ENCODE measurements around the gene GPATCH4.
"Not testable (repeated sequence)": the region's sequence is repeated elsewhere in the genome, so short reads cannot be mapped to it uniquely, and the experiment has no call there.

GPATCH4 gene

GRCh38 chr1:156625436-156626078 is 24.3 kb upstream of the GPATCH4 start:
- DNase-seq, result peak; percentile 76

GRCh38 chr1:156624814-156625435 is 23.6 kb upstream of the GPATCH4 start:
- DNase-seq, result no peak

GRCh38 chr1:156623946-156624813 is 22.9 kb upstream of the GPATCH4 start:
- peak; percentile 52 for DNase-seq

DNA sequence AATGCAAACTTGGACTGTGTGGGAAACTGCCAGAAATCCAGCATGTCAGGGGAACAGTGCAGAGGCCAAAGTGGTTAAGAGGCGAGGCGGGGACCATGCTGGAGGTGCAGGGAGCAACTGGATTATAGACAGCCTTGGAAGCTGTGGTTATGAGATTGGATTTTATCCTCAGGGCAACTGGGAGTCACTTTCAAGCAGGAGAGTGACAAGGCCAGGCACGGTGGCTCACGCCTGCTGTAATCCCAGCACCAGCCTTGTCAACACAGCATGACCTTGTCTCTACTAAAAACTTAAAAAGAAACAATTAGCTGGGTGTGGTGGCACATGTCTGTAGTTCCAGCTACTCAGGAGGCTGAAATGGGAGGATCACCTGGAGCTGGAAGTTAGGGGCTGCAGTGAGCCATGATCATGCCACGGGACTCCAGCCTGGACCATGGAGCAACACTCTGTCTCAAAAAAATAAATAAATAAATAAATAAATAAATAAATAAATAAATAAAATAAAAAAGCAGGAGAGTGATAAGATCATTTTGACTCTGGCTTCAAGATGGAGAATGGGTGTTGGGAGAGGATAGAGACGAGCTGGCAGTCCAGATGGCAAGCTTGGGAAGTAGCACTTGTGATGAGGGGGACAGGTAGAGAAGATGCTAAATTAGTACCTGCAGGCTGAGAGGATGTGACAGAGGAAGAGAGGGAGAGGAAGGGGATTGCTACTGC is 21.5 kb upstream of the GPATCH4 start:
- DNase-seq, result no peak

- no peak for DNase-seq
Observed at GRCh38 chr1:156619582-156619955, 18.3 kb upstream of the GPATCH4 start.

- peak; percentile 39 for DNase-seq
Observed at GRCh38 chr1:156618853-156619581, 17.7 kb upstream of the GPATCH4 start, which contains the start of gene HAPLN2. Gene HAPLN2 (plus strand): TSS chr1:156619415. CDS start chr1:156623491, 4,076 bp downstream.

DNA sequence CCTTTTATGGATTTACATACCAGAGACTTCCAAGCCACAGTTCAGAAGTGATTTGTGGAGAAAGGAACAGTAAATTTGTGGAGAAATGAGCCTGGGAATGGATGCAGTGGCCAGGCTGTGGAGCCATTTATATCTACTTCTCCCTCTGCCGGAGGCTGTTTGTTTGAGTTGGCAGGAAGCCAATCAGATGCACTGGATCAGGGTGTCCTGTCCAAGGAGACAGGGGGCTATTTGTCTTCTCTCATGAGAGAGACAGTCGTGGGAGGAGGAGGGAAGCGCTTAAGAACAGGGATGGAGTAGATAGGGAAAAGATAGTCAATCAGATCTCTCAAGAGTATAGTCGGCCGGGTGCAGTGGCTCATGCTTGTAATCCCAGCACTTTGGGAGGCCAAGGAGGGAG is 15.2 kb upstream of the GPATCH4 start:
- no peak for DNase-seq

- no peak for DNase-seq
Observed at GRCh38 chr1:156615946-156616345, 14.7 kb upstream of the GPATCH4 start.

DNA sequence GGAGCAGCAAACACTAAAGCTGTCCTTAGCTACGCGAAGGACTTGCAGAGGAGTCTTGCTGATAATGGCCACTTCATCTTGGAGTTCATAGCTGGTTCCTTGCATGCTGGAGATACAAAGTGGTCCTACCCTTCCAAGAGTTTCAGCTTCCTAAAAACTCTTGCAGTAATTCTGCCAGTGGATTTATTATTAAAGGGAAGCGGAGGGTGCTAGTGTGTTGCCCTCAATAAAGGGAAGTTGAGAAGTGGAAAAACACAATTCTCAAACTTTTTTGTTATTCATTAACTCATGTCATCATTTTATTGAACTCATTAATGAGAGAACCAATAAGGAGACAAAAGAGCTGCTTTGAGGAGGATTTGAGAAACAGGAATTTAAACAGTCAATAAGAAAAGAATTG is 11.4 kb upstream of the GPATCH4 start:
- no peak for DNase-seq

- not testable (repeated sequence) for DNase-seq
Observed at GRCh38 chr1:156610072-156610471, 8.8 kb upstream of the GPATCH4 start.

GRCh38 chr1:156608981-156609380 is 7.7 kb upstream of the GPATCH4 start:
- DNase-seq, result peak; percentile 69

DNA sequence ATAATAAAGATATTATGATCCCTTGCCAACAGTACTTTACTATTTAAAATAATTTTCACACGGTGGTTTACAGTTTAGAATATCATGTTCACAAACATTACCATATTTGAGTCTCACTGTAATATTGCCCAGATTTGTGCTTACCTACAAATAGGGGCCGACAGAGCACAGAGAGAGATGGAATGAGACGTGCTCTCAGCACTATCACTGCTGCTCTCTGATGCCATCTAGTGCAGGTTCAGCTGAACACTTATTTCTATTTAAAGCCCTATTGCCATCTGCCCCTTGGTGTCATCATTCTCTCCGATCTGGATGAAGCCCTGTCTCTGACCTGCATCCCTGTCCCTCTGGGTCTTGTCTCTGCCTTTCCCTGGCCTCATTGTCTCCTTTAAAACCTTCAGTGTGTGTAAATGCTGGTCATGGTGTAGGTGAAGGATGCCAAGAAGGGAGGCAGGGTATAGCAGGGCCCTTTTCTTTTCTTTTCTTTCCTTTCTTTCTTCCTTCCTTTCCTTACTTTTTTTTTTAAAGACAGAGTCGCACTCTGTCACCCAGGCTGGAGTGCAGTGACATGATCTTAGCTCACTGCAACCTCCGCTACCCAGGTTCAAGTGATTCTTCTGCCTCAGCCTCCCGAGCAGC is 6.9 kb upstream of the GPATCH4 start:
- peak; percentile 64 for DNase-seq

DNA sequence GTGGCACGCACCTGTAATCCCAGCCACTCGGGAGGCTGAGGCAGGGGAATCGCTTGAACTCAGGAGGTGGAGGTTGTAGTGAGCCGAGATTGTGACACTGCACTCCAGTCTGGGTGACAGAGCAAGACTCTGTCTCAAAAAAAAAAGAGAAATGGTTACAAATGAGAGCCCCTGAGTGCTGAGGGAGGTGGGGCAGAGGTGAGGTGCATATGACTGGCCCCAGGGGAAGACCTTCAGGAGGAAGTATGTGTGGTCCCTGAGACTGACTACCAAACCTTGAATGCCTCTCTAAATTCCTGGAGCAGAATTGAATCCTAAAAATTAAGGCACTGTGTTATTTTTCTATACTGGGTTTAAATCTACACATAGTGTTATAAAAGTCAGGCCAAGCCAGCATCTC is 6.1 kb upstream of the GPATCH4 start:
- DNase-seq, result not testable (repeated sequence)

- DNase-seq, result no peak
Observed at GRCh38 chr1:156602557-156602993, 1.3 kb upstream of the GPATCH4 start.

DNA sequence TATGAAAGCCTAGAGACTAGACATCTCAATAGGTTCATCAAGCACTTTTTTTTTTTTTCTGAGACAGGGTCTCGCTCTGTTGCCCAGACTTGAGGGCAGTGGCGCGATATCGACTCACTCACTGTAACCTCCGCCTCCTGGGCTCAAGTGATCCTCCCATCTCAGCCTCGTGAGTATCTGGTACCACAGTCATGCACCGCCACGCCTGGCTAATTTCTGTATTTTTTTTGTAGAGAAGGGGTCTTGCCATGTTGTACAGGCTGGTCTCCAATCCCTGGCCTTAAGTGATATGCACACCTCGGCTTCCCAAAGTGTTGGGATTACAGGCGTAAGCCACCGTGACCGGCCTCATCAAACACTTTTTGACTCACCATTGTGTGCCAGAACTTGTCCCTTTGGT is 613 bp upstream of the GPATCH4 start:
- DNase-seq, result no peak

- no peak for DNase-seq
Observed at GRCh38 chr1:156600733-156601121, 552 bp downstream of the GPATCH4 start.

GRCh38 chr1:156599811-156600210 is 1.5 kb downstream of the GPATCH4 start:
- DNase-seq, result no peak

GRCh38 chr1:156598731-156599432 is 2.4 kb downstream of the GPATCH4 start:
- DNase-seq, result no peak

DNA sequence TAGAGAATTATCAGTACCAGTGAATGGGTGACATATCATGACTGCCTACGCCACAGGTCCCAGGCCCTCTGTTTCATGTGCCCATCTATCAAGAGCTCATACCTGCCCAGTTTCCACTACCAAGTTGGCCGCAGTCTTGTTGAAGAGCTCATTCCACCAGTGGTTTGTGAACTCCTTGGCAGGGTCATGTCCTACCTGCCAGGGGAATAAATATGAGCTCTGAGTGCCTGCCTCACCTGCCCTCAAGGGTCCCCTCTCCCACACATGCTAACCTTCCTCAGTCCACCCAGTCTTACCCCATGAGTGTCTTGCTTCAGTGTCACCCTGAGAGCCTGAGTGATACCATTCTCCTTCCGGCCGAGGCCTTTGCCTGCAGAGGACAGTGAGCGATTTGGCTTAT is 3.2 kb downstream of the GPATCH4 start:
- DNase-seq, result no peak

- no peak for DNase-seq
Observed at GRCh38 chr1:156596426-156596825, 4.9 kb downstream of the GPATCH4 start.

GRCh38 chr1:156595016-156595415 is 6.3 kb downstream of the GPATCH4 start:
- DNase-seq, result no peak
